GM12891 (cell line): ENCODE results near the gene ETS1.

Experiments used
- PAX5 ChIP-seq: IDR thresholded peaks from 2 replicates; pipeline ENCODE4 v1.6.1; 2011; ENCODE audit warnings: low read length, moderate library complexity, mild to moderate bottlenecking; ENCODE audit not compliant: insufficient read depth, severe bottlenecking
- POLR2A ChIP-seq: IDR thresholded peaks from 2 replicates; pipeline ENCODE4 v1.6.1; 2011; ENCODE audit warnings: low read depth, low read length, control low read depth
- POLR2AphosphoS5 ChIP-seq: IDR thresholded peaks from 2 replicates; pipeline ENCODE4 v1.6.1; 2011; ENCODE audit warnings: low read depth, low read length, control low read depth
- TAF1 ChIP-seq: IDR thresholded peaks from 2 replicates; pipeline ENCODE4 v1.6.1; 2011; ENCODE audit warnings: low read depth, low read length, control low read depth

DNA sequence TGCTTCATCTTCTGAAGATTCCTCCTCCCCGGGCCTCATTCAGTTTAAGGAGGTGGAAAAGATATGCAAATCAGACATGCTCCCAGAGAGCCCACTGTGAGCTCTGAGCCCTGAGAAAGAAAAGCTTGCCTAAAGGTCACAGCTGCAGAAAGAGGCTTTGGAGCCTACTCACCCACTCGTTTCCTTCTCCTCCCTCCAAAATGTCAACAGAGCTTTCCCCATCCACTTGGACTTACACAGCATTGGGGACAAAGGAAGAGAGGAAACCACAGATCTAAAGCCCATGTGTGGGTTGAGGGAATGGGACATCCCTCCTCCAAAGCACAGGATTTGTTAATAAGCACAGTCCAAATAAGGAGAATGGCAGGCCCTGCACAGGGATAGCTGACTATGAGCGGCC is 158.4 kb downstream of the ETS1 start:
- TF ChIP-seq POLR2AphosphoS5 (no peak), POLR2A (no peak), PAX5 (no peak), TAF1 (no peak)
